Right lung (tissue), 10 donors: ENCODE data around the gene SANBR. TPM values are rescaled to one million over a fixed set of nuclear protein-coding genes. Genes with fewer than 3 reads are reported as not detected.
"Not testable (repeated sequence)": the region's sequence is repeated elsewhere in the genome, so short reads cannot be mapped to it uniquely, and the experiment has no call there.

ENCODE experiments used
- DNase-seq, 2 donors: peaks; one replicate each; pipeline ENCODE4 v3.0.0-alpha.2; 2013
- long read RNA-seq, 8 donors: transcript quantifications; one replicate each; lab custom pipeline, GENCODE V29; 2026
- polyA plus RNA-seq, 5 donors: library from polyadenylated mRNA; unstranded; fragments of 120-200 nt; gene quantifications; one replicate each; pipeline versions ENCODE4 v1.2.1 to v1.2.3, GENCODE V29; 2013; ENCODE audit warnings: inconsistent platforms in 1 of 5, low replicate concordance in 1 of 5; ENCODE audit not compliant: insufficient read length in 5 of 5, insufficient read depth in 1 of 5

SANBR gene
- 10 to 100 TPM; 31.1 to 45.7 (median 38.0) TPM for polyA plus RNA-seq
- long read RNA-seq, donor 1 = 0 reads
- long read RNA-seq, donor 2 = 0 reads
- long read RNA-seq, donor 3, full-length matches to known transcripts = 1 of 1 reads
- long read RNA-seq, donor 3, partial matches to known transcripts = 0 of 1 reads
- long read RNA-seq, donor 3, other reads (novel, unspliced or antisense) = 0 of 1 reads
- long read RNA-seq, donor 4 = 0 reads
- long read RNA-seq, donor 5 = 0 reads
- long read RNA-seq, donor 6, full-length matches to known transcripts = 1 of 1 reads
- long read RNA-seq, donor 6, partial matches to known transcripts = 0 of 1 reads
- long read RNA-seq, donor 6, other reads (novel, unspliced or antisense) = 0 of 1 reads
- long read RNA-seq, donor 7 = 0 reads
- long read RNA-seq, donor 8, partial matches to known transcripts = 0 of 2 reads
- long read RNA-seq, donor 8, other reads (novel, unspliced or antisense) = 0 of 2 reads

- peak; percentile 83 to 86 for DNase-seq
These were observed at the start of gene SANBR for GRCh38 chr2:61065714-61066709. SANBR (plus strand) TSS chr2:61065871; CDS start chr2:61070351, 4,480 bp downstream.

GRCh38 chr2:61015976-61016375, 49.7 kb upstream of the SANBR start:
- peak in 1 of 2 donors; percentile 17 for DNase-seq

DNA sequence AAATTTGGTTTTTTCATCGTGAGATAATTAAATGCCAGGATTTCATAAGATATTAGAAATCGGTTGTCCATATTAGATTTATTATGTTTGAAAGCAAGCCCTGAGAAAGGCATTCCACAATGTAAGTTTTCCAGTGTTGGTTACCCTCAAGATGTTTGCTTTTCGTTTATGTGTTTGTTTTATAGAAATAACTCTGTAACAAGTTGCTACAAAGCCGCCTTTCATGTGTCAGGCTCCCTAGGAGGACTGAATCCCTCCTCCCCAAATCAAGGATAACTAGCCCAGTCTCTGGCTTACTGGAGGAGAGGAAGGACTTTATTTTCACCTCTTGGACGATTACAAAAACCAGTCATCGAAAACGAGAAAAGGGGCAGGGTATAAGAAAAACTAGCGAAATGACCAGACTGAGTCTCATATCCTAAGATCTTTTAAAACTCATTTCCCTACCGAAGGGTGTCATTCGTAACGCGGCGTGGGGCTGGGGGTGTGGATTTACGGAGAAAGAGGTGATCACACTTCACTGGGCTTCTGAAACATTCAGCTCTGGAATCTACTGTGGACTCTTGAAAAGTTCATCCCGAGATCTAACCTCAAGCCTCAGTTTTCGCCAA, 49.2 kb upstream of the SANBR start:
- peak in 1 of 2 donors; percentile 15 for DNase-seq

DNA sequence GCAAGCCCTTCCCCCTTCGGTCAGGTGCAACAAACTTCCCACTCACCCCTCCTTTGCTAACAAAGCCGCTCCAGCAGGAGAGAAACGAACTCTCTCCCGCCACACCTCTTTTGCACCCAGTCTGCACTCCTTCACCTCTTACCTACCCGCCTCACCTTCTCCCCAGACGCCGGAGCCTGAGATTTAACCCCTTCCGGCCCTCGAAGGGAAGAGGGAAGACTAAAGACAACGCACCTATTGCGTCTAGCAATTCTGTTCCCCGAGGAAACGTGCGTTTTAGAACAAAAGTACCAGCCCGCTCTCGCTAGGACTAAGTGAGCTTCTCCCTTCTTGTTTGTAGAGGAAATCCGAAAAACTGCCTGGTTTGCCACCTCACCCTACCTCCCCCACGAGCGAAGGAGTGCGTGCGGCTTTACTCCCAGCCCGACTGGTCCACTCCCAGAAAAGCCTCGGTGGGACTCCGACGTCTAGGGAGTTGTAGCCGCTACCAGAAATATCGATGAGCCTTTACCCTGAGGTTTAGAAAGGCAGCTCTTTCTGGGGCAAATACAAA, 48.6 kb upstream of the SANBR start:
- DNase-seq = peak in 1 of 2 donors; percentile 86

DNA sequence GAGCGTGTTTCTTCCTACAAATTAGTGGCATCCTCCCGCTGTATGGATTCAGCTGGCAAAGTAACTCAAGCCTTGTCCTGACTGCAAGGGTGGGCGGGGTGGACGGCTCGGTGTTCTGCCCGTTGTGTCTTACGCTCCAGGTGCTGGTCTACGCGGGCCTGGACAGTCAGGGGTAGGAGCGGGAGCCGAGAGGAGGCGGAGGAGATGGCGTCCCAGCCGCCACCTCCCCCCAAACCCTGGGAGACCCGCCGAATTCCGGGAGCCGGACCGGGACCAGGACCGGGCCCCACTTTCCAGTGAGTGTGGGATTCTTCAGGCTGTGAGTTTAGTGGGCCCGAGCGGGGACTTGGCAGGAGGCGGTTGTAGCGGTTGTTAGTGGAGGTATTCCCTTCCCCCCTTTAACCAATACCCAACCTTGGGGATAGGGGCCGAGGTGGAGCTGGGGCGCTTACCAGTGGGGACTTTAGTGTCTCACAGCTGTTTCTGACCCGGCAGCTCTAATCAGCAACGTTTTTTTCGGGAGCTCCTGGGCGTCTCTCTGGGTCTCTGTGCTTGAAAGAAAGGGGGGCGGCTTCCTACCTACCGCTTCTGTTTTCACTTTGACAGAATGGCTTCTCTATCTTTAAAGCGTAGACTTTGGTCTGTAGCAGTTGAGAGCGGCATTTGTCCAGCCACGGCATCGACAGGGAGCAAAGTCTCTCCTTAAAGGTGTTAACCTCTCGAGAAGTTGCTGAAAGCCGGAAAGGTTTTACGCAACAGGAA, 47.9 kb upstream of the SANBR start, which contains the start of the genes PEX13 and PUS10:
Gene PEX13 (plus strand): TSS at position 165 of the 762 bp plus-strand sequence. CDS start 40 bp downstream, at position 205.
Gene PUS10 (minus strand): TSS at position 700 of the 762 bp plus-strand sequence. CDS start 6,365 bp downstream, outside the sequence.
- DNase-seq = peak; percentile 33 to 83

DNA sequence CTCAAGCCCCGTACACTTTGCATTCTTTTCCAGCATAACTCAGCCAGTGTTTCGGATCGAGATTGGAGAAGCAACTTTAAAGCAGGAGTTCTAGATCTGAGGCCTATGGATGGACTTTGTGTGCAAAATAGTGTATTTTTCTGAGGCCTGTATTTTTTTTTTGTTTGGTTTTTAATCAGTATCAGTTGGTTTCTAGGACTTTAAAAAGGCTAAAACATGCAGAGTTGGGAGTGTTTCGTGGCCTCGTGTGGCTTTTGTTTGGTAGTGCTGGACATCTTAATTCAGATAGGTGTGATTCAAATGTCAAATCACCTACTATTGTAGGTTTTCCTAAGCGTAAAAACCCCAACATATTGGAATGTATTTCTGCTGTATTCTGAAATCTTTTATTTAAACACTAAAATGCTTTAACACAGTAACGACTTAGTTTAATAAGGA, 47.3 kb upstream of the SANBR start:
- DNase-seq = peak in 1 of 2 donors; percentile 15

DNA sequence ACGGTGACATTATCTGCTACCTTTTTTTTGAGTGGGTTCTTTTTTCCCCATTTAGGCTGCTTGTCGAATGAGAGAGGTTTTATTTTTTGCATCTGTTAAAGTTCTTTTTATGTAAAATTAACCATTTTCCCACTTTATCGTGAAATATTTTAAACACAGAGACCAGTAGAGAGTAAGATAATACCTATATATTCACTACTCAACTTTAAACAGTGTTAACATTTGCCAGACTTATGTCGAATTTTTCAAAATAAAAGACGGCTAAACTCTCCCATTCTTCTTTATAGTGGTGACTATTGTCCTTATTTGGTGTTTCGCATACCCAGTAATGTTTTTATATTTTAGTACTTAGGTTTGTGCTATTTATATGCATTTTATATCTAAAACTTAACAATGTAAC, 46.9 kb upstream of the SANBR start:
- no peak for DNase-seq

GRCh38 chr2:61021228-61021660, 44.4 kb upstream of the SANBR start:
- DNase-seq = no peak

DNA sequence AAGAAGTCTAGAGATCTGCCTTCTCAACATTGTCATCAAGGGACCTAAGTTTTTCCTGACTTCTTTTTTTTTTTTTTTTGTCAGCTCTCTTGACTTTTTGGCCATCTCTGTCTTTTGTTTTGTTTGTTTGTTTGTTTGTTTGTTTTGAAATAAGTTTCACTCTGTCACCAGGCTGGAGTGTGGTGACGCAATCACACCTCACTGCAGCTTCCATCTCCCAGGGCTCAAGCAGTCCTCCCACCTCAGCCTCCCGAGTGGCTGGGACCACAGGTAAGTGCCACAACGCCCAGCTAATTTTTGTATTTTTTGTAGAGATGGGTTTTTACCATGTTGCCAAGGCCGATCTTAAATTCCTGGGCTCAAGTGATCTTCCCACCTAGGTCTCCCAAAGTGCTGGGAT, 42.0 kb upstream of the SANBR start:
- no peak for DNase-seq

DNA sequence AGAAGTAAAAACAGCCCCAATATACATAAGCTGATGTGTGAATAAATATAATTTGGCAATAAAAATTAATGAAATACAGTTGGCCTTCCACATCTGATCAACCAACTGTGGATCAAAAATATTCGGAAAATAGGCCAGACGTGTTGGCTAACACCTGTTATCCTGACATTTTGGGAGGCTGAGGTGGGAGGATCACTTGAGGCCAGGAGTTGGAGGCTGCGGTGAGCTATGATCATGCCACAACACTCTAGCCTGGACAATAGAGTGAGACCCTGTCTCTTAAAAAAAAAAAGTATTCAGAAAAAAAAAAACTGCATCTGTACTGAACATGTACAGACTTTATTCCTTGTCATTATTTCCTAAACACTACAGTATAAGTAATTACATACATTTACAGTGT, 36.1 kb upstream of the SANBR start:
- no peak for DNase-seq

DNA sequence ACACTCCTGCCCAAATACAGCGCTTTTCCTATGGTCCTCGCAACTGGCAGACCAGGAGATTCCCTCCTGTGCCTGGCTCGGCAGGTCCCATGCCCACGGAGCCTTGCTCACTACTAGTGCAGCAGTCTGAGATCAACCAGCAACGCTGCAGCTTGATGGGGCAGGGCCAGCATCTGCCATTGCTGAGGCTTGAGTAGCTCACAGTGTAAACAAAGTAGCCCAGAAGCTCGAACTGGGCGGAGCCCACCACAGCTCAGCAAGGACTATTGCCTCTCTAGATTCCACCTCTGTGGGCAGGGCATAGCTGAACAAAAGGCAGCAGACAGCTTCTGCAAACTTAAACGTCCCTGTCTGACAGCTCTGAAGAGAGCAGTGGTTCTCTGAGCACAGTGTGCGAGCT, 31.1 kb upstream of the SANBR start:
- not testable (repeated sequence) for DNase-seq

GRCh38 chr2:61036643-61037042, 29.0 kb upstream of the SANBR start:
- DNase-seq = not testable (repeated sequence)

DNA sequence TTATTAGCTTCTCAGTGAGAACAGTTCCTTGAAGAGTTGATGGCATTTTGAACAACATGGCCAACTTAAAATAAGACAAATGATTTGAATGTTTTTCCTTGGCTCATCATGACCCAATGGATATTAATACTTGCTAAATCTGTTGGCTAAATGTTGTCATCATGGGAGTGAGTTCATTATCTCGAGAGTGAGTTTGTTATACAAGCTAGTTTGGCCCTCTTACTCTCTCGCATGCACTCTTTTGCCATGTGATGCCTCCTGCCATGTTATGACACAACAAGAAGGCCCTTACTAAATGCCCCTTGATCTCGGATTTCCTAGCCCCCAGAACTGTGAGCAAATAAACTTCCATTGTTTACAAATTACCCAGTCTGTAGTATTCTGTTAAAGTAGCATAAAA, 22.9 kb upstream of the SANBR start:
- no peak for DNase-seq

GRCh38 chr2:61044636-61045035, 21.0 kb upstream of the SANBR start:
- DNase-seq = peak in 1 of 2 donors; percentile 9

DNA sequence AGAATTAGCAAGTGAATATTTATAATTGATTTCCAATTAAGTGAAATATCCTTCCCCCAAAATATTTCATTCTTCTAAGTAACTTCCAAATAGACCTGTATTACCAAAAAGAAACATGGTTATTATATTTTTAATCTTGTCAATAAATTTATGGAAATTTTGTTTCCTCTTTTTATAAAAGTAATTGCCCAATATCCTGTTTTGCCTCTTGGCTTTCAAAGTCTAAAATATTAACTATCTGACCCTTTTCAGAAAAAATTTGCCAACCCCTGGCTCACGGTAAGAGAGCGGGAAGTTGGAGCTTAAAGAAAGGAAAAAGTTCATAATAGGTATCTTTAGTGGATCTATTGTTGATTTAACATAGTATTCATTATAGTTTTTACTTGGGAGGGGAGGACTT, 20.4 kb upstream of the SANBR start:
- DNase-seq = no peak

GRCh38 chr2:61045999-61046398, 19.7 kb upstream of the SANBR start:
- DNase-seq = no peak

- DNase-seq = peak; percentile 40 to 66
These were observed 10.1 kb upstream of the SANBR start for GRCh38 chr2:61055557-61055956.

DNA sequence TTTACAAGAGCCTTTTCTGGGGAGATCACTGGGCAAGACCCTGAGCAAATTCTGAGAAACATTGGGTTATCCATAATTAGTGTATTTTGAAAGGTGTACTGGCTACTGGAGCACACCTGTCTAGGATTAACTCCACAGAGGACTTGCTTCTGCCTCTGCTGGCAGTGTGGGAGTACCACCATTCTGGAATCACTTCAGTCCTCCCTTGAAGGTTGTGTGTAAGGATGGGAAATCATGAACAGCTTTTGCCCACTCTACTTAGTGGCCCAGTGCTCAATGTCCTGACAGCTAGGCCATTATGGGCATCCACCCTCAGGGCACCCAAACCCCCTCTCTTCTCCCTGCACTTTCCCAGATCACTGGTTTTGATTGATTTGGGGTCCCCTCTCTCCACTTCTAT, 8.1 kb upstream of the SANBR start:
- no peak for DNase-seq

DNA sequence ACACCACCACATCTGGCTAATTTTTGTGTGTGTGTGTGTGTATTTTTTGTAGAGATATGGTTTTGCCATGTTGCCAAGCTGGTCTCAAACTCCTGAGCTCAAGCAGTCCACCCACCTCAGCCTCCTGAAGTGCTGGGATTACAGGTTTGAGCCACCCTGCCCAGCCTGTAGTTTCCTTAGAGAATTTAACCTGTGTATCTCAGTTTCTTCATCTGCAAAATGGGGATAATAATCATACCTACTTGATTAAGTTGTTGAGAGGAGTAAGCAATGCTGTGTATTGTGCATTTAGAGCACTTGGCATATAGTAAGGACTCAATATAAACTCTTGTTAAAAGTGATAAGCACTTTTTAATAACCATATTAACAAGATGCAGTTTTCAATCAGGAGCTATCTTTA, 6.3 kb upstream of the SANBR start:
- no peak for DNase-seq

DNA sequence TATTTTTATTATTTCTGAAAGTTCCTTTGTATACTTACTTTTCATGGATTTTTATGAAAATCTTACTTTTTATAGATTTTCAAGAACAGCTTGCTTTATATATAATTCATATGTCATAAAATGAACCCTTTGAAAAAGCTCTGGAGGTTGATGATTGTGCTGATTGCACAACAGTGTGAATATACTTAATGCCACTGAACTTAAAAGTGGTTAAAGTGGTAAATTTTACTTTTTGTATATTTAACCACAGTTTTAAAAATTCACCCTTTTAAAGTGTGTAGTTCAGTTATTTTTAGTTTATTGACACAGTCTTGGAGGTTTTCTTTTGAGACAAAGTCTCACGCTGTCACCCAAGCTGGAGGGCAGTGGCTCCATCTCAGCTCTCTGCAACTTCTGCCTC, 8.4 kb downstream of the SANBR start:
- no peak for DNase-seq
